Smooth muscle cell (in vitro differentiated cells): ENCODE measurements around the gene MYT1. TPM values are rescaled to one million over a fixed set of nuclear protein-coding genes. Genes with fewer than 3 reads are reported as not detected.

Experiments
- DNase-seq: peaks from one replicate; lab custom pipeline; 2025; ENCODE audit not compliant: unreplicated experiment; lab: John Stamatoyannopoulos, UW
- H2AFZ ChIP-seq: fragments of 200-600 bp; sonication (generic); 2 replicates; pipeline ENCODE4 v1.6.0; 2016; ENCODE audit warnings: antibody characterized with exemption, low read depth, mild to moderate bottlenecking
- H3F3A ChIP-seq: fragments of 200-600 bp; sonication (generic); 2 replicates; pipeline ENCODE4 v1.6.0; 2017; ENCODE audit warnings: antibody characterized with exemption, low read depth
- H3K27ac ChIP-seq: fragments of 200-600 bp; sonication (generic); 2 replicates; pipeline ENCODE4 v1.5.1; 2016; ENCODE audit warnings: low read depth, mild to moderate bottlenecking
- H3K27me3 ChIP-seq: fragments of 200-600 bp; sonication (generic); 2 replicates; pipeline ENCODE4 v1.6.1; 2016; ENCODE audit warnings: low read depth, mild to moderate bottlenecking
- H3K36me3 ChIP-seq: fragments of 200-600 bp; sonication (generic); 2 replicates; pipeline ENCODE4 v1.5.1; 2016; ENCODE audit warnings: low read depth
- H3K4me1 ChIP-seq: fragments of 200-600 bp; sonication (generic); 2 replicates; pipeline ENCODE4 v1.5.1; 2016; ENCODE audit warnings: low read depth
- H3K4me2 ChIP-seq: fragments of 200-600 bp; sonication (generic); 2 replicates; pipeline ENCODE4 v1.6.0; 2016; ENCODE audit warnings: mild to moderate bottlenecking
- H3K4me3 ChIP-seq: fragments of 200-600 bp; sonication (generic); 2 replicates; pipeline ENCODE4 v1.5.1; 2016; ENCODE audit warnings: mild to moderate bottlenecking
- H3K79me2 ChIP-seq: fragments of 200-600 bp; sonication (generic); 2 replicates; pipeline ENCODE4 v1.6.0; 2016; ENCODE audit warnings: low read depth, mild to moderate bottlenecking
- H3K9ac ChIP-seq: fragments of 200-600 bp; sonication (generic); 2 replicates; pipeline ENCODE4 v1.6.0; 2016; ENCODE audit warnings: low read depth
- H3K9me3 ChIP-seq: fragments of 200-600 bp; sonication (generic); replicated peaks from 2 replicates; pipeline ENCODE4 v1.5.1; 2016; ENCODE audit warnings: low read depth
- H4K20me1 ChIP-seq: fragments of 200-600 bp; sonication (generic); 2 replicates; pipeline ENCODE4 v1.6.0; 2016; ENCODE audit warnings: low read depth
- CTCF ChIP-seq: fragments of 200-600 bp; sonication (generic); IDR thresholded peaks from 2 replicates; pipeline ENCODE4 v1.5.1; 2017; ENCODE audit warnings: borderline replicate concordance, mild to moderate bottlenecking, antibody characterized with exemption; ENCODE audit not compliant: insufficient read depth, poor library complexity, severe bottlenecking
- WGBS: methylation state at CpG from one replicate; pipeline ENCODE4 v1.1.7; 2016; ENCODE audit warnings: low lambda C conversion rate; 5-methylcytosine and 5-hydroxymethylcytosine counted together
- polyA plus RNA-seq: library from polyadenylated mRNA; unstranded; fragments of >200 nt; fragmentation: Nextera tagmentation; extraction: Ambion mirVana; gene quantifications from 2 replicates; pipeline ENCODE4 v1.2.1, GENCODE V29; 2016
- total RNA-seq: library from RNA; depleted of rRNA; stranded (reverse); fragments of >200 nt; gene quantifications from 2 replicates; pipeline ENCODE4 v1.2.3, GENCODE V29; 2014

MYT1 gene
- total and polyA plus RNA-seq, 2 experiments from 2014 or later: 0.09 TPM; not detected in 1

- no peak for DNase-seq
- H3K9ac ChIP-seq: no peak overlapping the region
- no peaks in the 10 kb centered on the region for H3K27me3 ChIP-seq
- H3K9me3 ChIP-seq: no peaks in the 10 kb centered on the region
- 90% methylated on average over 19 of the region's 19 CpGs for WGBS
- H3K36me3 ChIP-seq: no peaks in the 10 kb centered on the region
- no peaks in the 10 kb centered on the region for H3F3A ChIP-seq
- H3K27ac ChIP-seq: no peak overlapping the region
- no peak overlapping the region for H3K4me2 ChIP-seq
- H4K20me1 ChIP-seq: no peaks in the 10 kb centered on the region
- no peak overlapping the region for H3K4me3 ChIP-seq
- H3K4me1 ChIP-seq: no peaks in the 10 kb centered on the region
- H3K79me2 ChIP-seq: no peaks in the 10 kb centered on the region
- no peak for TF ChIP-seq CTCF
- H2AFZ ChIP-seq: no peak overlapping the region
Measured at GRCh38 chr20:64242003-64242796, 77.9 kb downstream of the MYT1 start.

- no peaks in the 10 kb centered on the region for H3K79me2 ChIP-seq
- no peaks in the 10 kb centered on the region for H3F3A ChIP-seq
- H3K27ac ChIP-seq: no peak overlapping the region
- no peaks in the 10 kb centered on the region for H3K27me3 ChIP-seq
- H3K4me2 ChIP-seq: no peak overlapping the region
- H3K9me3 ChIP-seq: no peaks in the 10 kb centered on the region
- WGBS: 86% methylated on average over 4 of the region's 4 CpGs
- H3K4me3 ChIP-seq: no peak overlapping the region
- H4K20me1 ChIP-seq: no peaks in the 10 kb centered on the region
- TF ChIP-seq CTCF: no peak
- H2AFZ ChIP-seq: no peak overlapping the region
- H3K9ac ChIP-seq: no peak overlapping the region
- H3K36me3 ChIP-seq: no peaks in the 10 kb centered on the region
- H3K4me1 ChIP-seq: no peaks in the 10 kb centered on the region
- no peak for DNase-seq
Measured at GRCh38 chr20:64242797-64243475, 78.7 kb downstream of the MYT1 start.

- Histone ChIP-seq H3K9me3 (no peaks in the 10 kb centered on the region), H3F3A (no peaks in the 10 kb centered on the region), H3K36me3 (no peaks in the 10 kb centered on the region), H3K4me3 (no peak overlapping the region), H3K4me1 (no peaks in the 10 kb centered on the region), H3K27ac (no peak overlapping the region), H3K9ac (no peak overlapping the region), H3K79me2 (no peaks in the 10 kb centered on the region), H3K27me3 (no peaks in the 10 kb centered on the region), H2AFZ (no peak overlapping the region), H4K20me1 (no peaks in the 10 kb centered on the region), H3K4me2 (no peak overlapping the region)
- no peak for TF ChIP-seq CTCF
- no peak for DNase-seq
- 81% methylated on average over 2 of the region's 2 CpGs for WGBS
Measured at GRCh38 chr20:64244281-64244805, 80.1 kb downstream of the MYT1 start.
